DMS53 treated with DMSO at 0.1 percent for 48 hours (cell line): ENCODE data around the gene CPNE2.
"Not testable (repeated sequence)": the region's sequence is repeated elsewhere in the genome, so short reads cannot be mapped to it uniquely, and the experiment has no call there.

Experiments used
- DNase-seq: peaks from one replicate; lab custom pipeline; 2025; ENCODE audit not compliant: unreplicated experiment; lab: John Stamatoyannopoulos, UW

Gene CPNE2

GRCh38 chr16:57098188-57098841 lies 5.9 kb downstream of the CPNE2 start:
- DNase-seq: no peak

GRCh38 chr16:57099965-57100364 lies 7.6 kb downstream of the CPNE2 start:
- DNase-seq: not testable (repeated sequence)

- DNase-seq: no peak
Observed at GRCh38 chr16:57100445-57100844, 8.1 kb downstream of the CPNE2 start.

GRCh38 chr16:57102888-57103851 lies 10.8 kb downstream of the CPNE2 start:
- no peak for DNase-seq

- DNase-seq: no peak
Observed at GRCh38 chr16:57104706-57105105, 12.3 kb downstream of the CPNE2 start.

- no peak for DNase-seq
Observed at GRCh38 chr16:57105184-57105583, 12.8 kb downstream of the CPNE2 start.

GRCh38 chr16:57106767-57107166 lies 14.4 kb downstream of the CPNE2 start:
- DNase-seq: no peak

- no peak for DNase-seq
Observed at GRCh38 chr16:57107321-57107922, 15.0 kb downstream of the CPNE2 start.

- DNase-seq: no peak
Observed at GRCh38 chr16:57108432-57108831, 16.0 kb downstream of the CPNE2 start.

GRCh38 chr16:57109259-57110105 lies 17.1 kb downstream of the CPNE2 start:
- DNase-seq: not testable (repeated sequence)

- DNase-seq: no peak
Observed at GRCh38 chr16:57110937-57111336, 18.6 kb downstream of the CPNE2 start.

GRCh38 chr16:57111420-57111819 lies 19.0 kb downstream of the CPNE2 start:
- no peak for DNase-seq

GRCh38 chr16:57112403-57113041 lies 20.1 kb downstream of the CPNE2 start:
- DNase-seq: no peak

- no peak for DNase-seq
Observed at GRCh38 chr16:57113042-57113453, 20.7 kb downstream of the CPNE2 start.

- DNase-seq: no peak
Observed at GRCh38 chr16:57113664-57114063, 21.3 kb downstream of the CPNE2 start.

- no peak for DNase-seq
Observed at GRCh38 chr16:57115168-57115513, 22.8 kb downstream of the CPNE2 start.

GRCh38 chr16:57115514-57116182 lies 23.3 kb downstream of the CPNE2 start:
- DNase-seq: no peak

- no peak for DNase-seq
Observed at GRCh38 chr16:57118461-57119084, 26.2 kb downstream of the CPNE2 start.

- DNase-seq: no peak
Observed at GRCh38 chr16:57123216-57123973, 31.0 kb downstream of the CPNE2 start.
